HepG2 (cell line): ENCODE measurements around the gene SH3BGRL2. TPM values are rescaled to one million over a fixed set of nuclear protein-coding genes. Genes with fewer than 3 reads are reported as not detected.

Experiments
- ATAC-seq: fragments of 200-7000 bp; cut with Tn5 transposase; 3 replicates; pipeline ENCODE4 v1.9.1; 2020; ENCODE audit warnings: mild to moderate bottlenecking, moderate library complexity
- BruUV-seq: library from RNA; stranded (reverse); fragments of 400-500 nt; replicated peaks from 2 replicates; lab custom pipeline; 2021; lab: Mats Ljungman, UMichigan
- CTCF ChIA-PET: fragments of 300-600 bp; formaldehyde crosslinking; extraction: SDS; loops from one replicate; lab custom pipeline; 2021; ENCODE audit warnings: low total read pairs, inconsistent platforms, low intra/inter-chr PET ratio; lab: Yijun Ruan, JAX
- POLR2A ChIA-PET: fragments of 350-600 bp; sonication (Branson Sonifier 250); formaldehyde crosslinking; loops from one replicate; lab custom pipeline; 2020; ENCODE audit warnings: antibody characterized with exemption, inconsistent platforms; lab: Yijun Ruan, JAX
- DNase-seq: peaks from one replicate; pipeline ENCODE4 v3.0.0-alpha.2; 2015; ENCODE audit warnings: low spot score
- FAIRE-seq: peaks from 3 replicates; lab custom pipeline; 2011; peaks lifted over from hg19 to GRCh38; lab: Jason Lieb, UNC
- H2AFZ ChIP-seq: one replicate; pipeline ENCODE4 v1.6.1; 2011; ENCODE audit warnings: low read length, inconsistent platforms
- H3K27ac ChIP-seq: fragments of 300-600 bp; 3 replicates; pipeline ENCODE4 v1.8.0; 2011; ENCODE audit warnings: mixed run types, mild to moderate bottlenecking, mixed read lengths, low read length, inconsistent platforms; ENCODE audit not compliant: insufficient read depth; ENCODE audit errors: extremely low read length
- H3K27me3 ChIP-seq, 2 experiments: fragments of 200-600 bp in 1 of 2; 2 replicates in 1 of 2; 3 replicates in 1 of 2; pipeline versions ENCODE4 v1.6.0 to v1.8.0; 2011; ENCODE audit warnings: low read length in 2 of 2, mild to moderate bottlenecking in 2 of 2, moderate library complexity in 2 of 2, inconsistent platforms in 1 of 2; ENCODE audit not compliant: insufficient read depth in 2 of 2, control insufficient read depth in 1 of 2
- H3K36me3 ChIP-seq, 2 experiments: fragments of 200-600 bp in 1 of 2; replicated peaks in 1 of 2; 2 replicates in 1 of 2; 3 replicates in 1 of 2; pipeline versions ENCODE4 v1.5.1 to v1.8.0; 2011; ENCODE audit warnings: low read length in 2 of 2, inconsistent platforms in 1 of 2; ENCODE audit not compliant: insufficient read depth in 2 of 2, control insufficient read depth in 1 of 2
- H3K4me1 ChIP-seq: 2 replicates; pipeline ENCODE4 v1.5.1; 2012; ENCODE audit warnings: low read length, inconsistent platforms; ENCODE audit not compliant: insufficient read depth
- H3K4me2 ChIP-seq: 2 replicates; pipeline ENCODE4 v1.6.0; 2011; ENCODE audit warnings: low read depth, low read length, inconsistent platforms
- H3K4me3 ChIP-seq, 3 experiments: fragments of 200-600 bp in 1 of 3; sonication (generic), shearing (Covaris generic) in 1 of 3; replicated peaks in 1 of 3; 2 replicates each; pipeline ENCODE4 v1.5.1; 2011 to 2016; ENCODE audit warnings: low read length in 3 of 3, inconsistent platforms in 2 of 3, low read depth in 2 of 3, mild to moderate bottlenecking in 2 of 3, control low read depth in 1 of 3, mixed read lengths in 1 of 3; ENCODE audit not compliant: insufficient read depth in 1 of 3
- H3K79me2 ChIP-seq: one replicate; pipeline ENCODE4 v1.6.1; 2011; ENCODE audit warnings: low read length, inconsistent platforms; ENCODE audit not compliant: insufficient read depth
- H3K9ac ChIP-seq: 2 replicates; pipeline ENCODE4 v1.6.0; 2011; ENCODE audit warnings: mild to moderate bottlenecking, low read depth, low read length, inconsistent platforms; ENCODE audit not compliant: insufficient read depth
- H3K9me3 ChIP-seq: 2 replicates; pipeline ENCODE4 v1.5.1; 2012; ENCODE audit warnings: mild to moderate bottlenecking, low read length
- H4K20me1 ChIP-seq: 2 replicates; pipeline ENCODE4 v1.6.0; 2011; ENCODE audit warnings: inconsistent platforms, mild to moderate bottlenecking, low read length, moderate library complexity; ENCODE audit not compliant: insufficient read depth
- CENPX ChIP-seq: sonication (generic); formaldehyde crosslinking; IDR thresholded peaks from 2 replicates; pipeline ENCODE4 v1.9.0; 2021; ENCODE audit warnings: mild to moderate bottlenecking, missing genetic modification reagents, moderate library complexity
- FOSL1 ChIP-seq: sonication (generic); formaldehyde crosslinking; IDR thresholded peaks from 2 replicates; pipeline ENCODE4 v1.9.0; 2021; ENCODE audit warnings: missing genetic modification reagents, borderline replicate concordance
- NCOA5 ChIP-seq: sonication (generic); formaldehyde crosslinking; IDR thresholded peaks from 2 replicates; pipeline ENCODE4 v1.4.0; 2020; ENCODE audit warnings: missing genetic modification reagents
- RARA ChIP-seq: IDR thresholded peaks from 2 replicates; pipeline ENCODE4 v1.6.1; 2016; ENCODE audit warnings: missing genetic modification reagents, missing compliant biosample characterization
- WGBS: methylation state at CpG from one replicate; pipeline ENCODE4 v1.1.6; 2017; ENCODE audit warnings: low lambda C conversion rate; 5-methylcytosine and 5-hydroxymethylcytosine counted together
- in situ Hi-C: cut with HindIII; loops from 2 replicates; pipeline ENCODE4 v1.10.0; 2017; ENCODE audit warnings: low pct_unique_long_range_greater_than_20kb; ENCODE audit not compliant: extremely low pct_ligation_motif_present
- intact Hi-C: fragments of 100-400 bp; cut with micrococcal nuclease; formaldehyde crosslinking; loops from one replicate; pipeline ENCODE4 v1.10.0; 2022; ENCODE audit not compliant: unreplicated experiment
- polyA plus RNA-seq, 8 experiments: library from polyadenylated mRNA; depleted of rRNA in 3 of 8; stranded (reverse) in 7 of 8; unstranded in 1 of 8; fragments of >200 nt; fragmentation: Illumina TruSeq in 4 of 8; extraction: Trizol in 4 of 8; gene quantifications; 2 replicates each; pipeline versions ENCODE4 v1.2.1 to v1.2.3, GENCODE V29; 2011 to 2016; ENCODE audit warnings: low read depth in 4 of 8, missing spikeins in 1 of 8, mixed read lengths in 1 of 8; ENCODE audit not compliant: insufficient read depth in 1 of 8
- total RNA-seq, 5 experiments: library from RNA; depleted of rRNA; stranded (reverse); fragments of >200 nt; fragmentation: Illumina TruSeq; extraction: Trizol; gene quantifications; 2 replicates each; pipeline ENCODE4 v1.2.3, GENCODE V29; 2016; ENCODE audit warnings: low read depth in 1 of 5
- TF ChIP-seq, protein P1 (sequence below): IDR thresholded peaks from 2 replicates; pipeline ENCODE4 v1.6.1; 2016
- TF ChIP-seq, protein P2 (sequence below): sonication (generic); formaldehyde crosslinking; conservative IDR thresholded peaks from 2 replicates; pipeline ENCODE4 v1.8.1; 2023; ENCODE audit warnings: missing genetic modification reagents
- TF ChIP-seq, protein P3 (sequence below): sonication (generic); formaldehyde crosslinking; IDR thresholded peaks from 2 replicates; pipeline ENCODE4 v1.4.0; 2020; ENCODE audit warnings: missing genetic modification reagents

Gene SH3BGRL2
- total and polyA plus RNA-seq, 2 of the 13 experiments (the other 11 are each of a cell fraction or from before 2014, with no cell fraction given) = 10.9 to 28.8 TPM

DNA sequence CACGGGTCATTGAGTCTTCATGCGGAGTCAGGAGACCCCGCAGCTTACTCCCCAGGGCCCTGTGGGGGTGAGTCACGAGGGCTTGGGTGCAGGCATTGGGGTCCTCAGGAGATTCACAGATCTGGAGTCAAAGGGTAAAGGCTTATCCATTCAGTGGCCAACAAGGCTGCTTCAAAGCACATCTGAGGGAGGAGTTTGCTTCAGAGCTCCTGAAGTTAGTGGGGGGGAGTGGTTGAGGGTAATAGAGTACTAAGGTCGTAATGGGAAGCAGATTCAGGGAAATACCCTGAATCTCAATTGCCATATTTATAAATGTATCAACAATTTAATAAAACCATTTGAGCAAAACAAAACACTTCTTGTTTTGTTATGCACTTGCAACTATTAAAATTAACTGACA is 37.3 kb downstream of the SH3BGRL2 start:
- H3K4me1 ChIP-seq = peaks cover 73% of the 10 kb centered on the region
- H4K20me1 ChIP-seq = no peaks in the 10 kb centered on the region
- FAIRE-seq (no peak), DNase-seq (no peak), ATAC-seq (no peak)
- no peak overlapping the region for H3K27ac ChIP-seq
- TF ChIP-seq, protein P1, sequence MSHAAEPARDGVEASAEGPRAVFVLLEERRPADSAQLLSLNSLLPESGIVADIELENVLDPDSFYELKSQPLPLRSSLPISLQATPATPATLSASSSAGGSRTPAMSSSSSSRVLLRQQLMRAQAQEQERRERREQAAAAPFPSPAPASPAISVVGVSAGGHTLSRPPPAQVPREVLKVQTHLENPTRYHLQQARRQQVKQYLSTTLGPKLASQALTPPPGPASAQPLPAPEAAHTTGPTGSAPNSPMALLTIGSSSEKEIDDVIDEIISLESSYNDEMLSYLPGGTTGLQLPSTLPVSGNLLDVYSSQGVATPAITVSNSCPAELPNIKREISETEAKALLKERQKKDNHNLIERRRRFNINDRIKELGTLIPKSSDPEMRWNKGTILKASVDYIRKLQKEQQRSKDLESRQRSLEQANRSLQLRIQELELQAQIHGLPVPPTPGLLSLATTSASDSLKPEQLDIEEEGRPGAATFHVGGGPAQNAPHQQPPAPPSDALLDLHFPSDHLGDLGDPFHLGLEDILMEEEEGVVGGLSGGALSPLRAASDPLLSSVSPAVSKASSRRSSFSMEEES (CRISPR knock-in tag) = no peak
- no peak for TF ChIP-seq RARA (CRISPR knock-in tag)
- TF ChIP-seq, protein P2, sequence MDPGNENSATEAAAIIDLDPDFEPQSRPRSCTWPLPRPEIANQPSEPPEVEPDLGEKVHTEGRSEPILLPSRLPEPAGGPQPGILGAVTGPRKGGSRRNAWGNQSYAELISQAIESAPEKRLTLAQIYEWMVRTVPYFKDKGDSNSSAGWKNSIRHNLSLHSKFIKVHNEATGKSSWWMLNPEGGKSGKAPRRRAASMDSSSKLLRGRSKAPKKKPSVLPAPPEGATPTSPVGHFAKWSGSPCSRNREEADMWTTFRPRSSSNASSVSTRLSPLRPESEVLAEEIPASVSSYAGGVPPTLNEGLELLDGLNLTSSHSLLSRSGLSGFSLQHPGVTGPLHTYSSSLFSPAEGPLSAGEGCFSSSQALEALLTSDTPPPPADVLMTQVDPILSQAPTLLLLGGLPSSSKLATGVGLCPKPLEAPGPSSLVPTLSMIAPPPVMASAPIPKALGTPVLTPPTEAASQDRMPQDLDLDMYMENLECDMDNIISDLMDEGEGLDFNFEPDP (CRISPR knock-in tag) = no peak
- TF ChIP-seq, protein P3, sequence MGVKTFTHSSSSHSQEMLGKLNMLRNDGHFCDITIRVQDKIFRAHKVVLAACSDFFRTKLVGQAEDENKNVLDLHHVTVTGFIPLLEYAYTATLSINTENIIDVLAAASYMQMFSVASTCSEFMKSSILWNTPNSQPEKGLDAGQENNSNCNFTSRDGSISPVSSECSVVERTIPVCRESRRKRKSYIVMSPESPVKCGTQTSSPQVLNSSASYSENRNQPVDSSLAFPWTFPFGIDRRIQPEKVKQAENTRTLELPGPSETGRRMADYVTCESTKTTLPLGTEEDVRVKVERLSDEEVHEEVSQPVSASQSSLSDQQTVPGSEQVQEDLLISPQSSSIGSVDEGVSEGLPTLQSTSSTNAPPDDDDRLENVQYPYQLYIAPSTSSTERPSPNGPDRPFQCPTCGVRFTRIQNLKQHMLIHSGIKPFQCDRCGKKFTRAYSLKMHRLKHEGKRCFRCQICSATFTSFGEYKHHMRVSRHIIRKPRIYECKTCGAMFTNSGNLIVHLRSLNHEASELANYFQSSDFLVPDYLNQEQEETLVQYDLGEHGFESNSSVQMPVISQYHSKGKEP (CRISPR knock-in tag) = no peak
- TF ChIP-seq FOSL1 = no peak
- no peak for TF ChIP-seq NCOA5
- TF ChIP-seq CENPX (CRISPR knock-in tag) = no peak
- H3K9ac ChIP-seq = no peak overlapping the region
- H3K79me2 ChIP-seq = peaks cover 12% of the 10 kb centered on the region
- H3K4me2 ChIP-seq = no peak overlapping the region
- POLR2A ChIA-PET = no interaction called here
- H3K4me3 ChIP-seq = no peak overlapping the region
- H2AFZ ChIP-seq = no peak overlapping the region
- WGBS = 97% methylated on average over 5 of the region's 5 CpGs
- CTCF ChIA-PET = no interaction called here
- intact Hi-C loops (no loop called here), in situ Hi-C loops (no loop called here)
- H3K27me3 ChIP-seq = no peaks in the 10 kb centered on the region
- BruUV-seq = no TSS peak
- H3K9me3 ChIP-seq = no peaks in the 10 kb centered on the region
- peaks cover 0 to 2% of the 10 kb centered on the region in 2 experiments; a peak in 2 of 5 replicates for H3K36me3 ChIP-seq
